Gastroesophageal sphincter (tissue), 4 donors: ENCODE measurements around the gene DYNC2H1. TPM values are rescaled to one million over a fixed set of nuclear protein-coding genes. Genes with fewer than 3 reads are reported as not detected.

Experiments
- ATAC-seq: fragments of 150-250 bp; one replicate; pipeline ENCODE4 v1.9.1; 2016; ENCODE audit warnings: mild to moderate bottlenecking, moderate library complexity
- H3K27ac ChIP-seq, 4 donors: fragments of 200-600 bp; sonication (generic) in 3 of 4; 1 replicate in 3 of 4; 2 replicates in 1 of 4; pipeline ENCODE4 v1.5.1; 2016 to 2019
- H3K27me3 ChIP-seq: fragments of 200-600 bp; sonication (generic); one replicate; pipeline ENCODE4 v1.5.1; 2019
- H3K36me3 ChIP-seq, 2 donors: fragments of 200-600 bp; sonication (generic); one replicate each; pipeline ENCODE4 v1.5.1; 2019; ENCODE audit warnings: control low read depth in 1 of 2
- H3K4me1 ChIP-seq, 3 donors: fragments of 200-600 bp; sonication (generic); 1 replicate in 2 of 3; 2 replicates in 1 of 3; pipeline ENCODE4 v1.5.1; 2016 to 2019; ENCODE audit warnings: control low read depth in 2 of 3
- H3K4me3 ChIP-seq, 2 donors: fragments of 200-600 bp; sonication (generic); one replicate each; pipeline ENCODE4 v1.5.1; 2019; ENCODE audit warnings: mild to moderate bottlenecking in 1 of 2, moderate library complexity in 1 of 2
- H3K9me3 ChIP-seq, 3 donors: fragments of 200-600 bp; sonication (generic); one replicate each; pipeline ENCODE4 v1.5.1; 2017 to 2019; ENCODE audit warnings: control low read depth in 2 of 3
- EP300 ChIP-seq: sonication (generic); formaldehyde crosslinking; IDR thresholded peaks from one replicate; pipeline ENCODE4 v1.6.1; 2017; ENCODE audit warnings: antibody characterized with exemption, mild to moderate bottlenecking
- POLR2A ChIP-seq, 2 donors: fragments of 450-650 bp; IDR thresholded peaks; one replicate each; pipeline ENCODE4 v1.6.1; 2017; ENCODE audit warnings: antibody characterized with exemption in 2 of 2, mild to moderate bottlenecking in 2 of 2, moderate library complexity in 1 of 2
- POLR2AphosphoS5 ChIP-seq: sonication (generic); formaldehyde crosslinking; IDR thresholded peaks from one replicate; pipeline ENCODE4 v1.6.1; 2017; ENCODE audit warnings: antibody characterized with exemption
- WGBS, 2 donors: methylation state at CpG; one replicate each; pipeline ENCODE4 v1.1.5; 2018; ENCODE audit warnings: low coverage in 1 of 2; 5-methylcytosine and 5-hydroxymethylcytosine counted together
- total RNA-seq, 4 donors: library from RNA; depleted of rRNA; stranded (reverse); fragments of >200 nt; gene quantifications; one replicate each; pipeline ENCODE4 v1.1.0, GENCODE V29; 2016
- TF ChIP-seq, protein P1 (sequence below), 4 experiments: fragments of 200-600 bp in 2 of 4; fragments of 450-650 bp in 2 of 4; sonication (generic) in 1 of 4; IDR thresholded peaks; one replicate each; pipeline ENCODE4 v1.5.1; 2017 to 2019; ENCODE audit warnings: antibody characterized with exemption in 4 of 4, mild to moderate bottlenecking in 2 of 4, moderate library complexity in 2 of 4

DYNC2H1 gene
- total RNA-seq, 4 donors from 2014 or later: 11.5 to 26.7 (median 18.1) TPM

DNA sequence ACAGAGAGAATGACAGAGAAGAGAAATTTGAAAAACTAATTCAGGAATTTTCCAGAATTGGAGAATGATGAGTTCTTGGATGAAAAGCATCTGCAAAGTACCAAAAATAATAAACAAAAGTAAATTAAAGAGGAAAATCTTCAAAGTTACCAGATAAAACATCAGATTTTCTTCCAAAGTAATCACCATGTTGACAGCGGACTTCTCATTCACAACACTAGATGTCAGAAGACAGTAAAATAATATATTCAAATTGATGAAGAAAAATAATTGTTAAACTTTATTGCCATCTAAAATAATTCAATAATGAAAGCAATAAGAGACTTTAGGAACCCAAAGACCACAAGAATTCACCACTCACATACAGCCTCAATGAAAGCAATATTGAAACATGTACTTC is 355.2 kb downstream of the DYNC2H1 start:
- H3K4me3 ChIP-seq: no peak overlapping the region
- no peak overlapping the region for H3K27ac ChIP-seq
- WGBS, 2 donors: 95 to 100% methylated on average over 1 of the region's 1 CpG
- TF ChIP-seq, protein P1, sequence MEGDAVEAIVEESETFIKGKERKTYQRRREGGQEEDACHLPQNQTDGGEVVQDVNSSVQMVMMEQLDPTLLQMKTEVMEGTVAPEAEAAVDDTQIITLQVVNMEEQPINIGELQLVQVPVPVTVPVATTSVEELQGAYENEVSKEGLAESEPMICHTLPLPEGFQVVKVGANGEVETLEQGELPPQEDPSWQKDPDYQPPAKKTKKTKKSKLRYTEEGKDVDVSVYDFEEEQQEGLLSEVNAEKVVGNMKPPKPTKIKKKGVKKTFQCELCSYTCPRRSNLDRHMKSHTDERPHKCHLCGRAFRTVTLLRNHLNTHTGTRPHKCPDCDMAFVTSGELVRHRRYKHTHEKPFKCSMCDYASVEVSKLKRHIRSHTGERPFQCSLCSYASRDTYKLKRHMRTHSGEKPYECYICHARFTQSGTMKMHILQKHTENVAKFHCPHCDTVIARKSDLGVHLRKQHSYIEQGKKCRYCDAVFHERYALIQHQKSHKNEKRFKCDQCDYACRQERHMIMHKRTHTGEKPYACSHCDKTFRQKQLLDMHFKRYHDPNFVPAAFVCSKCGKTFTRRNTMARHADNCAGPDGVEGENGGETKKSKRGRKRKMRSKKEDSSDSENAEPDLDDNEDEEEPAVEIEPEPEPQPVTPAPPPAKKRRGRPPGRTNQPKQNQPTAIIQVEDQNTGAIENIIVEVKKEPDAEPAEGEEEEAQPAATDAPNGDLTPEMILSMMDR (IDR thresholded peaks at IDR 0.05): no peak
- no peak for TF ChIP-seq POLR2AphosphoS5
- no peak for TF ChIP-seq POLR2A (IDR thresholded peaks at IDR 0.05)
- TF ChIP-seq EP300: no peak
- ATAC-seq: no peak
- no peaks in the 10 kb centered on the region for H3K4me1 ChIP-seq
- H3K9me3 ChIP-seq: no peaks in the 10 kb centered on the region
- H3K27me3 ChIP-seq: no peaks in the 10 kb centered on the region
- peaks cover 0 to 5% of the 10 kb centered on the region in 2 donors for H3K36me3 ChIP-seq

DNA sequence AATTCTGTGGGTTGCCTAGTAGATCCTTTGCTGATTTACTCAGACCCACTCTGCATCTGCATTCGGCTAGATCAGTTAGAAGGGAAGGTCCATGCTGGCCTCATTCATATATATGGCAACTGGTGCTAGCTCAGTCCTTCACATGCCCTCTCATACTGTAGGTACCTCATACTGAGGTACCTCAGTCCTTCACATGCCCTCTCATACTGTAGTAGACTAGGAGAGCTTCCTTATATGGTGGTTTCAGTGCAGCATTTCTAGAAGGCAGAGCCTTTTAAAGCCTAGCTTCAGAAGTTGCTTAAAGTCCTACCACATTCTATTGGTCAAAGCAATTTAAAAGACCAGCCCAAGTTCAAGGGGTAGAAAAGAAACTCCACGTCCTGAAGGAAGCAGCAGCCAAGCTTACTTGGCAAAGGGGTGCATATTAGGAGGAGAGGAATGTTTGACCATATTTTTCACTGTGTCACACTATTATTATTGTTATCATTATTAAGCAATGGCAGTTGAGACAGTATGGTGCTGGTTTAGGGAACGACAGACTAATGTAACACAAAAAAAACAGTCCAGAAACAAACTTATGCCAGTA is 356.4 kb downstream of the DYNC2H1 start:
- no peak for ATAC-seq
- no peak for TF ChIP-seq POLR2A (IDR thresholded peaks at IDR 0.05)
- no peak for TF ChIP-seq POLR2AphosphoS5
- no peak for TF ChIP-seq EP300
- TF ChIP-seq, protein P1 (IDR thresholded peaks at IDR 0.05): no peak
- WGBS, 2 donors: 45 to 69% methylated on average over 3 of the region's 3 CpGs

DNA sequence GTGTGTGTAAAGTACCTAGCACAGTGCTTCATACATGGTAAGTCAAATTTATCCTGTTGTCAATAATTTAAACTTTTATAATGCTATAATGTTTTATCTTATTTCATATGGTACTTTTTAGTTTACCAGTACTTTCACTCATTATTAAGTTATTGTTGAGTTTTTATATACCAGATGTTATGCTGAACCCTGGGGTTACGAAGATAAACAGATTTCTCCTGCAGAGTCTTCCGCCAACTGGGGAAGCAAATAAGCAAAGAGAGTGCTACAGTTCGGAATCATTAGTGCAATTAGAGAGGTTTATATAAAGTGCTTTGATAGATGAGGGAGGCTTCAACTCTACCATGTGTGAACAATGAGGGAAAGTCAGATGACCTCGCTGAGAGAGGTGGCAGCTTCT is 362.3 kb downstream of the DYNC2H1 start:
- H3K36me3 ChIP-seq: peaks cover 0 to 21% of the 10 kb centered on the region in 2 donors
- no peaks in the 10 kb centered on the region for H3K27me3 ChIP-seq
- H3K4me3 ChIP-seq: no peak overlapping the region
- no peak overlapping the region for H3K27ac ChIP-seq
- 85 to 87% methylated on average over 4 of the region's 4 CpGs for WGBS, 2 donors
- TF ChIP-seq POLR2AphosphoS5: no peak
- TF ChIP-seq, protein P1 (IDR thresholded peaks at IDR 0.05): no peak
- TF ChIP-seq EP300: no peak
- no peak for TF ChIP-seq POLR2A (IDR thresholded peaks at IDR 0.05)
- no peak for ATAC-seq
- H3K4me1 ChIP-seq: no peaks in the 10 kb centered on the region
- no peaks in the 10 kb centered on the region for H3K9me3 ChIP-seq

More for the DNA sequence above, 356.4 kb downstream of the DYNC2H1 start:
- Histone ChIP-seq H3K36me3 (peaks cover 0 to 12% of the 10 kb centered on the region in 2 donors), H3K9me3 (no peaks in the 10 kb centered on the region), H3K4me1 (no peaks in the 10 kb centered on the region), H3K27ac (no peak overlapping the region), H3K27me3 (no peaks in the 10 kb centered on the region), H3K4me3 (no peak overlapping the region)

DNA sequence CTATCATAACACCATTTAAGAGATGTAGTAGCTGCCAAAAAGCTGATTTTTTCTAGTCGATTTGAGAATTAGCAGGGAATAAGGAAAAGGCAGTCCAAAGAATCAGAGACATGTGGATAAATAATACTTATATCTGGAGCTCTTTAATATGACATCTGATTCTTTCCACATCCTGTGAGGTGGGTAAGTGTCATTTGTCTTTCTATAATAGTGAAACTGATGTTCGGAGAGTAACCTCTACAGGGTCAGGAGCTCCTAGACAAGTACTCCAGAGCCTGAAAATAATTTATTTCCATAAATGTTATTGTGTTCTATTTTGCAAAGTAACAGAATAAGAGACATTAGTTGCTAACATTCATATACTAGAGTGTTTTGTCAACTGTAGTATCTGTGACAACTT is 367.6 kb downstream of the DYNC2H1 start:
- 72 to 73% methylated on average over 2 of the region's 2 CpGs for WGBS, 2 donors
- TF ChIP-seq, protein P1 (IDR thresholded peaks at IDR 0.05): no peak
- TF ChIP-seq POLR2AphosphoS5 (no peak), POLR2A (IDR thresholded peaks at IDR 0.05) (no peak), EP300 (no peak)
- Histone ChIP-seq H3K4me3 (no peak overlapping the region), H3K4me1 (no peaks in the 10 kb centered on the region), H3K9me3 (no peaks in the 10 kb centered on the region), H3K27ac (no peak overlapping the region), H3K27me3 (no peaks in the 10 kb centered on the region), H3K36me3 (peaks cover 0 to 5% of the 10 kb centered on the region in 2 donors)
- ATAC-seq: no peak

DNA sequence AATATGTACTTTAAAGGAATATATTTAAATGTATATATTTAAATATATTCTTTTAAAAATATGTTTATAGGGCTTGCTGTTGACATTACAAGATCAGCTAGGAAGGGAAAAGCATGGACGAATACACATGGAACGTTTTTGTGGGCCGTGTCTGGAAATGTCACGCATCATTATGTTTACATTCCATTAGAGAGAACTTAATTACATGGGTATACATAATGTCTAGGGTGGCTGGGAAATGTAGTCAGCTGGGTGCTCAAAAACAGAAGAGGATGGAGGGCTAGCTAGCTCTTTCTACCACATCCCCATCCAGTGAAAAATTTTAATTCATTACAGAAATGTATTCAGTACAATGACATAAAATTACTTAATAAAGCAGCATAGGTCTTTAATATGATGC is 371.2 kb downstream of the DYNC2H1 start:
- H3K4me3 ChIP-seq: no peak overlapping the region
- no peak overlapping the region for H3K27ac ChIP-seq
- no peak for ATAC-seq
- H3K27me3 ChIP-seq: no peaks in the 10 kb centered on the region
- no peaks in the 10 kb centered on the region for H3K36me3 ChIP-seq
- TF ChIP-seq, protein P1 (IDR thresholded peaks at IDR 0.05): no peak
- TF ChIP-seq EP300 (no peak), POLR2AphosphoS5 (no peak), POLR2A (IDR thresholded peaks at IDR 0.05) (no peak)
- no peaks in the 10 kb centered on the region for H3K4me1 ChIP-seq
- no peaks in the 10 kb centered on the region for H3K9me3 ChIP-seq
- WGBS, 2 donors: 49 to 54% methylated on average over 4 of the region's 4 CpGs
